ENCODE data around the gene RPS16. TPM values are rescaled to one million over a fixed set of nuclear protein-coding genes. Genes with fewer than 3 reads are reported as not detected.

The RPS16 gene
- total and polyA plus RNA-seq, 2 donors (not counting 1 experiment from before 2014, with no cell fraction given) = 3,910 to 6,448 TPM

GRCh38 chr19:39424934-39425333 is 10.8 kb downstream of the RPS16 start:
- H3K9me3 Mint-ChIP-seq (ENCODE audit: insufficient read depth) = no peaks in the 10 kb centered on the region
- peaks cover 3 to 27% of the 10 kb centered on the region in 2 experiments for H3K36me3 ChIP-seq (replicated peaks in 1 of 2; ENCODE audit: control extremely low read depth in 1 of 2, control insufficient read depth in 1 of 2, extremely low read depth in 1 of 2, insufficient read depth in 2 of 2, low read length in 1 of 2)
- no peaks in the 10 kb centered on the region for H3K4me1 ChIP-seq (ENCODE audit: control insufficient read depth in 2 of 2, insufficient read depth in 2 of 2, low read length in 2 of 2)
- H2AFZ ChIP-seq (ENCODE audit: insufficient read depth, low read depth, low read length, poor library complexity, severe bottlenecking) = no peak overlapping the region
- H4K20me1 ChIP-seq (ENCODE audit: control insufficient read depth, insufficient read depth, low read length, poor library complexity, severe bottlenecking) = no peaks in the 10 kb centered on the region
- H3K79me2 ChIP-seq (ENCODE audit: control insufficient read depth, insufficient read depth, low read length) = no peaks in the 10 kb centered on the region
- H3K27me3 Mint-ChIP-seq = no peaks in the 10 kb centered on the region
- DNase-seq (no peak), ATAC-seq (ENCODE audit: low read depth) (no peak)
- no peak overlapping the region for H3K27ac ChIP-seq (ENCODE audit: low read length in 2 of 2)
- H3K4me2 ChIP-seq (replicated peaks; ENCODE audit: low read depth, low read length, poor library complexity, severe bottlenecking) = no peak overlapping the region
- TF ChIP-seq EZH2 (IDR thresholded peaks at IDR 0.05; ENCODE audit: borderline replicate concordance, insufficient read depth, low read depth, low read length, poor library complexity, severe bottlenecking) = no peak
- TF ChIP-seq CTCF (IDR thresholded peaks at IDR 0.05) = no peak
- no peaks in the 10 kb centered on the region for H3K9me3 ChIP-seq (ENCODE audit: control extremely low read depth in 1 of 3, control insufficient read depth in 2 of 3, insufficient read depth in 1 of 3, low read length in 2 of 3)
- intact Hi-C loops (cut with micrococcal nuclease) = no loop called here
- H3K27ac Mint-ChIP-seq = no peak overlapping the region
- CTCF ChIA-PET = interaction anchor here (1.6 kb wide), 1 partner anchor 13 kb away, joined by 4 read pairs; the partner anchor contains the start of gene PLEKHG2
- H3K4me3 Mint-ChIP-seq = no peak overlapping the region
- WGBS (ENCODE audit: insufficient coverage) = 96% methylated on average over 11 of the region's 16 CpGs
- H3K4me3 ChIP-seq (ENCODE audit: control extremely low read depth in 1 of 5, extremely low read depth in 1 of 5, insufficient read depth in 1 of 5, low read depth in 2 of 5, low read length in 4 of 5) = no peak overlapping the region
- no peak overlapping the region for H3K9ac ChIP-seq (ENCODE audit: low read length)
- H3K27me3 ChIP-seq (replicated peaks in 1 of 4; ENCODE audit: control extremely low read depth in 1 of 4, control insufficient read depth in 3 of 4, insufficient read depth in 4 of 4, low read length in 3 of 4) = no peaks in the 10 kb centered on the region
- no peaks in the 10 kb centered on the region for H3K4me1 Mint-ChIP-seq
- POLR2A ChIA-PET = interaction anchor here (0.6 kb wide), 2 partner anchors 20 to 88 kb away, joined by 3 to 4 read pairs; no protein-coding TSS in a partner anchor

DNA sequence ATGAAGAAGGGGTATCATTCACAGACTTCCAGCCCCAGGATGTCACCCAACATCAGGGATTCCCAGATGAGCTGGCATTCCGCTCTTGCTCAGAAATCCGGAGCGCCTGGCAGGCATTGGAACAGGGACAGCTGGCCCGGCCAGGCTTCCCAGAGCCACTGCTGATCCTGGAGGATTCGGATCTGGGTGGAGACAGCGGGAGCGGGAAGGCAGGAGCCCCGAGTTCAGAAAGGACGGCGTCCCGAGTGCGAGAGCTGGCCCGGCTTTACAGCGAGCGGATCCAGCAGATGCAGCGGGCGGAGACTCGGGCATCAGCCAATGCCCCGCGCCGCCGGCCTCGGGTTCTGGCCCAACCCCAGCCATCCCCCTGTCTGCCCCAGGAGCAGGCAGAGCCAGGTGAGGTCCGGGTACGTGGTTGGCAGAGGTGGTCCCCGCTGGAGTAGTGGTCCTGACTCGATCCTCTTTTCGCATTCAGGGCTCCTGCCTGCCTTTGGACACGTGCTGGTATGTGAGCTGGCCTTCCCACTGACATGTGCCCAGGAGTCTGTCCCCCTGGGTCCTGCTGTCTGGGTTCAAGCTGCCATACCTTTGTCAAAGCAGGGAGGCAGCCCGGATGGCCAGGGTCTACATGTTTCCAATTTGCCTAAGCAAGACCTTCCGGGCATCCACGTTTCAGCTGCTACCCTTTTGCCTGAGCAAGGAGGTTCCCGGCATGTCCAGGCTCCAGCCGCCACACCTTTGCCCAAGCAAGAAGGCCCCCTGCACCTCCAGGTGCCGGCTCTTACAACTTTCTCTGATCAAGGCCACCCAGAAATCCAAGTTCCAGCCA is 12.3 kb downstream of the RPS16 start:
- H3K9ac ChIP-seq (ENCODE audit: low read length) = no peak overlapping the region
- no peak overlapping the region for H2AFZ ChIP-seq (ENCODE audit: insufficient read depth, low read depth, low read length, poor library complexity, severe bottlenecking)
- WGBS (ENCODE audit: insufficient coverage) = 93% methylated on average over 34 of the region's 35 CpGs
- ATAC-seq (ENCODE audit: low read depth) (no peak), DNase-seq (no peak)
- H3K9me3 ChIP-seq (ENCODE audit: control extremely low read depth in 1 of 3, control insufficient read depth in 2 of 3, insufficient read depth in 1 of 3, low read length in 2 of 3) = no peaks in the 10 kb centered on the region
- no peak overlapping the region for H3K27ac ChIP-seq (ENCODE audit: low read length in 2 of 2)
- no peak overlapping the region for H3K4me3 Mint-ChIP-seq
- ChIA-PET POLR2A (interaction anchor here (0.6 kb wide), 1 partner anchor 82 kb away, joined by 3 read pairs; no protein-coding TSS in a partner anchor), CTCF (interaction anchor here (1.4 to 1.6 kb wide), 2 partner anchors 9 to 12 kb away, joined by 4 read pairs; partner anchors contain the start of gene PLEKHG2)
- no peaks in the 10 kb centered on the region for H3K4me1 ChIP-seq (ENCODE audit: control insufficient read depth in 2 of 2, insufficient read depth in 2 of 2, low read length in 2 of 2)
- H3K4me1 Mint-ChIP-seq = no peaks in the 10 kb centered on the region
- no peak overlapping the region for H3K4me2 ChIP-seq (replicated peaks; ENCODE audit: low read depth, low read length, poor library complexity, severe bottlenecking)
- H3K9me3 Mint-ChIP-seq (ENCODE audit: insufficient read depth) = no peaks in the 10 kb centered on the region
- no peak overlapping the region for H3K4me3 ChIP-seq (ENCODE audit: control extremely low read depth in 1 of 5, extremely low read depth in 1 of 5, insufficient read depth in 1 of 5, low read depth in 2 of 5, low read length in 4 of 5)
- no peak overlapping the region for H3K27ac Mint-ChIP-seq
- TF ChIP-seq EZH2 (IDR thresholded peaks at IDR 0.05; ENCODE audit: borderline replicate concordance, insufficient read depth, low read depth, low read length, poor library complexity, severe bottlenecking) = no peak
- no peak for TF ChIP-seq CTCF (IDR thresholded peaks at IDR 0.05)
- no peaks in the 10 kb centered on the region for H4K20me1 ChIP-seq (ENCODE audit: control insufficient read depth, insufficient read depth, low read length, poor library complexity, severe bottlenecking)
- no peaks in the 10 kb centered on the region for H3K27me3 Mint-ChIP-seq
- peaks cover 3 to 36% of the 10 kb centered on the region in 2 experiments for H3K36me3 ChIP-seq (replicated peaks in 1 of 2; ENCODE audit: control extremely low read depth in 1 of 2, control insufficient read depth in 1 of 2, extremely low read depth in 1 of 2, insufficient read depth in 2 of 2, low read length in 1 of 2)
- intact Hi-C loops (cut with micrococcal nuclease) = no loop called here
- no peaks in the 10 kb centered on the region for H3K79me2 ChIP-seq (ENCODE audit: control insufficient read depth, insufficient read depth, low read length)
- no peaks in the 10 kb centered on the region for H3K27me3 ChIP-seq (replicated peaks in 1 of 4; ENCODE audit: control extremely low read depth in 1 of 4, control insufficient read depth in 3 of 4, insufficient read depth in 4 of 4, low read length in 3 of 4)
